ENCODE measurements around the gene OPA1. TPM values are rescaled to one million over a fixed set of nuclear protein-coding genes. Genes with fewer than 3 reads are reported as not detected.
"Not testable (repeated sequence)": the region's sequence is repeated elsewhere in the genome, so short reads cannot be mapped to it uniquely, and the experiment has no call there.

OPA1 gene
- total and polyA plus RNA-seq, 4 donors, result 13.2 to 54.5 (median 33.4) TPM

DNA sequence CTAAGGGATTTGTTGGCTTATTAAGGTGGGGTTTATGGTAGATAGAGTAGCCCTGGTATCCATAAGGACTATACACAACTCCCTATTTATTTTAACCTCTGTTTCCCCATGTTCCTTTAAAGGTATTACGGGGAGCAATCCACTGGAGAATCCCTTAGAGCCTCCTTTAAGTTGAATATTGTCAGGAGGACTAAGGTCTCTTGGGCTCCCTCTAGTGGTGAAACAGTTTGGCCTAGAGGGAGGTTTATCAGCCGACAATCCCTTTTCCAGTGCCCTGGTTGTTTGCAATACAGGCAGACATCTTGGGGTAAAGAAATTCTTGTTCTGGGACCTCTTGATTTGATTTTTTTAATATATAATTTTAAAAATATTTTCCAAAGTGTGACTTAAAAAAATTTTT lies 12.9 kb downstream of the OPA1 start:
- no peak overlapping the region for H3K9ac ChIP-seq (ENCODE audit: low read depth in 1 of 2, low read length in 2 of 2)
- peaks cover 0 to 2% (median under 1%) of the 10 kb centered on the region in 4 donors for H3K4me1 ChIP-seq (ENCODE audit: control insufficient read depth in 4 of 4, insufficient read depth in 4 of 4, low read length in 3 of 4)
- no peak overlapping the region for H3K4me3 ChIP-seq (ENCODE audit: low read depth in 1 of 3, low read length in 3 of 3)
- H3K36me3 ChIP-seq (ENCODE audit: control insufficient read depth in 4 of 4, insufficient read depth in 3 of 4, low read depth in 1 of 4, low read length in 3 of 4), result no peaks in the 10 kb centered on the region
- DNase-seq (ENCODE audit: low spot score), result peak; percentile 60
- H3K27ac ChIP-seq (ENCODE audit: low read depth in 1 of 2, low read length in 2 of 2), result no peak overlapping the region
- no peaks in the 10 kb centered on the region for H3K27me3 ChIP-seq (ENCODE audit: control insufficient read depth in 4 of 4, insufficient read depth in 4 of 4, low read length in 3 of 4)
- TF ChIP-seq, protein P1, sequence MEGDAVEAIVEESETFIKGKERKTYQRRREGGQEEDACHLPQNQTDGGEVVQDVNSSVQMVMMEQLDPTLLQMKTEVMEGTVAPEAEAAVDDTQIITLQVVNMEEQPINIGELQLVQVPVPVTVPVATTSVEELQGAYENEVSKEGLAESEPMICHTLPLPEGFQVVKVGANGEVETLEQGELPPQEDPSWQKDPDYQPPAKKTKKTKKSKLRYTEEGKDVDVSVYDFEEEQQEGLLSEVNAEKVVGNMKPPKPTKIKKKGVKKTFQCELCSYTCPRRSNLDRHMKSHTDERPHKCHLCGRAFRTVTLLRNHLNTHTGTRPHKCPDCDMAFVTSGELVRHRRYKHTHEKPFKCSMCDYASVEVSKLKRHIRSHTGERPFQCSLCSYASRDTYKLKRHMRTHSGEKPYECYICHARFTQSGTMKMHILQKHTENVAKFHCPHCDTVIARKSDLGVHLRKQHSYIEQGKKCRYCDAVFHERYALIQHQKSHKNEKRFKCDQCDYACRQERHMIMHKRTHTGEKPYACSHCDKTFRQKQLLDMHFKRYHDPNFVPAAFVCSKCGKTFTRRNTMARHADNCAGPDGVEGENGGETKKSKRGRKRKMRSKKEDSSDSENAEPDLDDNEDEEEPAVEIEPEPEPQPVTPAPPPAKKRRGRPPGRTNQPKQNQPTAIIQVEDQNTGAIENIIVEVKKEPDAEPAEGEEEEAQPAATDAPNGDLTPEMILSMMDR (IDR thresholded peaks at IDR 0.05; ENCODE audit: low read depth, low read length, missing input control), result peak; percentile 74
- peak; percentile 43 to 64 for TF ChIP-seq RAD21 (IDR thresholded peaks at IDR 0.05)
- TF ChIP-seq TAF1 (conservative IDR thresholded peaks at IDR 0.05), result no peak
- TF ChIP-seq ATF3 (IDR thresholded peaks at IDR 0.05), result no peak
- TF ChIP-seq YY1 (IDR thresholded peaks at IDR 0.05), result peak; percentile 21
- 44% methylated on average over 2 of the region's 2 CpGs for WGBS
- H3K9me3 ChIP-seq (ENCODE audit: control insufficient read depth in 4 of 4, low read length in 3 of 4), result no peaks in the 10 kb centered on the region

- H3K9ac ChIP-seq (ENCODE audit: low read depth in 1 of 2, low read length in 2 of 2); H3K4me1 ChIP-seq (ENCODE audit: control insufficient read depth in 4 of 4, insufficient read depth in 4 of 4, low read length in 3 of 4); DNase-seq (ENCODE audit: low spot score); H3K27me3 ChIP-seq (ENCODE audit: control insufficient read depth in 4 of 4, insufficient read depth in 4 of 4, low read length in 3 of 4); H3K27ac ChIP-seq (ENCODE audit: low read depth in 1 of 2, low read length in 2 of 2); H3K9me3 ChIP-seq (ENCODE audit: control insufficient read depth in 4 of 4, low read length in 3 of 4); H3K4me3 ChIP-seq (ENCODE audit: low read depth in 1 of 3, low read length in 3 of 3); H3K36me3 ChIP-seq (ENCODE audit: control insufficient read depth in 4 of 4, insufficient read depth in 3 of 4, low read depth in 1 of 4, low read length in 3 of 4): not testable (repeated sequence)
These were observed 13.9 kb downstream of the OPA1 start for GRCh38 chr3:193606892-193607291.

DNA sequence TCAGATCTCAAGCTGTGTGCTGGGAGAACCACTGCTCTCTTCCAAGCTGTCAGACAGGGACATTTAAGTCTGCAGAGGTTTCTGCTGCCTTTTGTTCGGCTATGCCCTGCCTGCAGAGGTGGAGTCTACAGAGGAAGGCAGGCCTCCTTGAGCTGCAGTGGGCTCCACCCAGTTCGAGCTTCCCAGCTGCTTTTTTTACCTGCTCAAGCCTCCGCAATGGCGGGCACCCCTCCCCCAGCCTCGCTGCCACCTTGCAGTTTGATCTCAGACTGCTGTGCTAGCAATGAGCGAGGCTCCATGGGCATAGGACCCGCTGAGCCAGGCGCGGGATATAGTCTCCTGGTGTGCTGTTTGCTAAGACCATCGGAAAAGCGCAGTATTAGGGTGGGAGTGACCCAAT lies 17.5 kb downstream of the OPA1 start:
- not testable (repeated sequence) for H3K36me3 ChIP-seq (ENCODE audit: control insufficient read depth in 4 of 4, insufficient read depth in 3 of 4, low read depth in 1 of 4, low read length in 3 of 4); H3K9me3 ChIP-seq (ENCODE audit: control insufficient read depth in 4 of 4, low read length in 3 of 4); H3K4me3 ChIP-seq (ENCODE audit: low read depth in 1 of 3, low read length in 3 of 3); H3K4me1 ChIP-seq (ENCODE audit: control insufficient read depth in 4 of 4, insufficient read depth in 4 of 4, low read length in 3 of 4); H3K27ac ChIP-seq (ENCODE audit: low read depth in 1 of 2, low read length in 2 of 2); DNase-seq (ENCODE audit: low spot score); H3K9ac ChIP-seq (ENCODE audit: low read depth in 1 of 2, low read length in 2 of 2); H3K27me3 ChIP-seq (ENCODE audit: control insufficient read depth in 4 of 4, insufficient read depth in 4 of 4, low read length in 3 of 4)
- WGBS, result 96% methylated on average over 11 of the region's 11 CpGs

DNA sequence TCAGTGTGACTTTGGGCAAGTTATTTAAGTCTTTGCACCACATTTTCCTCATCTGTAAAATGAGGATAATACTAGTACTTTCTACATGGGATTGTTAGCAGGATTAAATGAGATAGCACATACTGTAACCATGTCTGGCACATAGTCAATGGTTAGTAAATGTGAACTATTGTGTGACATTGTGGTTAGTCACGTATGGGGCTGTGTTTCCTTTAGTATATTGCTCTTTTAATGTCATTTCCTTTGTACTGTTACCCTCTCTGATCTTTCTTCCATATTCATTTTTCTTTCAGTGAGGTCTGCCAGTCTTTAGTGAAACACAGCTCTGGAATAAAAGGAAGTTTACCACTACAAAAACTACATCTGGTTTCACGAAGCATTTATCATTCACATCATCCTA lies 21.4 kb downstream of the OPA1 start:
- DNase-seq (ENCODE audit: low spot score), result no peak
- H3K4me3 ChIP-seq (ENCODE audit: low read depth in 1 of 3, low read length in 3 of 3), result no peak overlapping the region
- H3K9ac ChIP-seq (ENCODE audit: low read depth in 1 of 2, low read length in 2 of 2), result no peak overlapping the region
- TF ChIP-seq RXRA (IDR thresholded peaks at IDR 0.05) (no peak), GABPA (IDR thresholded peaks at IDR 0.05 in 1 of 2, conservative IDR thresholded peaks at IDR 0.05 in 1 of 2) (no peak), HNF4A (conservative IDR thresholded peaks at IDR 0.05) (no peak), SP1 (IDR thresholded peaks at IDR 0.05) (no peak), JUND (IDR thresholded peaks at IDR 0.05) (no peak), TAF1 (conservative IDR thresholded peaks at IDR 0.05) (no peak), FOXA2 (IDR thresholded peaks at IDR 0.05) (no peak), FOXA1 (IDR thresholded peaks at IDR 0.05) (no peak)
- H3K36me3 ChIP-seq (ENCODE audit: control insufficient read depth in 4 of 4, insufficient read depth in 3 of 4, low read depth in 1 of 4, low read length in 3 of 4), result peaks cover 0 to 15% (median 3%) of the 10 kb centered on the region in 4 donors
- peaks cover 0 to 21% (median 3%) of the 10 kb centered on the region in 4 donors for H3K4me1 ChIP-seq (ENCODE audit: control insufficient read depth in 4 of 4, insufficient read depth in 4 of 4, low read length in 3 of 4)
- H3K9me3 ChIP-seq (ENCODE audit: control insufficient read depth in 4 of 4, low read length in 3 of 4), result no peaks in the 10 kb centered on the region
- no peak overlapping the region for H3K27ac ChIP-seq (ENCODE audit: low read depth in 1 of 2, low read length in 2 of 2)
- no peaks in the 10 kb centered on the region for H3K27me3 ChIP-seq (ENCODE audit: control insufficient read depth in 4 of 4, insufficient read depth in 4 of 4, low read length in 3 of 4)
- 80% methylated on average over 2 of the region's 2 CpGs for WGBS
